Middle frontal gyrus (tissue), 1 donor: Measurements from ENCODE around the gene ADAM19.

ENCODE experiments used
- DNase-seq: peaks from one replicate; pipeline ENCODE4 v3.0.0-alpha.2; 2015; ENCODE audit warnings: low spot score; ENCODE audit errors: extremely low spot score

ADAM19 gene

DNA sequence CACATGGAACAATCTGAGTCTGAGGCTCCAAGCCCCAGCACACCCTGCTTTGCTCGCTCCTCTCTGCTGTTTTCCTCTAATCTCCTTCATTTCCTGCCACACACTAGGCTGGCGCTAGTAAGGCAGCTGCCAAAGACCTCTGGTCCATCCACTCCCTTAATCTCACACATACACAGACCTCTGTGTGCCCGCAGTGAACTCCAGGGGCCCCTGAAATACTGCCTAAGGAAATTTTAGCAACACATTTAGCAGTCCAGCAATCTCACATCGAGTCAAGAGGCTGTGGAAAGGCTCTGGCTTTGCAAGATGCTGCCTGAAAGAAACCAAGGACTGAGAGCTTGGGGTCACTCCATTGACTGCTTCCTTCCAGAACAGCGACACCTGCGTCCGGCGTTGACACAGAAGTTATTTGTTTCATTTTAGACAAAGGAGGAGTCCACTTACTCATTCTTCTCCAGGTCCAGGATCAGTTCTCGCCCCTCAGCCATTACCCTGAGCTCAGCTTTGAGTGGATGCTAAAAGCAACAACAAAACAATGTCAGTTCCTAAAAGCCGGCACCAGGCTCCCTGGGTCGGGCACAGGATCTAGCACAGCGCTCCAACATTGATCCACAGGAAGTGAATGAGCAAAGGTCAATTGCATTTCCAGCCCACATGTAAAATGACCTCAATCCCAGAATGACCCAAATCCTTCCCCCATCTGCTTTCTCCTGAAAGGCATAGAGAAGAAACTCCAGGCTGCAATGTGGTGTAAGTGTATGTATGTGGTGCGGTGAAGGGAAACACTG is 11.5 kb downstream of the ADAM19 start:
- no peak for DNase-seq

DNA sequence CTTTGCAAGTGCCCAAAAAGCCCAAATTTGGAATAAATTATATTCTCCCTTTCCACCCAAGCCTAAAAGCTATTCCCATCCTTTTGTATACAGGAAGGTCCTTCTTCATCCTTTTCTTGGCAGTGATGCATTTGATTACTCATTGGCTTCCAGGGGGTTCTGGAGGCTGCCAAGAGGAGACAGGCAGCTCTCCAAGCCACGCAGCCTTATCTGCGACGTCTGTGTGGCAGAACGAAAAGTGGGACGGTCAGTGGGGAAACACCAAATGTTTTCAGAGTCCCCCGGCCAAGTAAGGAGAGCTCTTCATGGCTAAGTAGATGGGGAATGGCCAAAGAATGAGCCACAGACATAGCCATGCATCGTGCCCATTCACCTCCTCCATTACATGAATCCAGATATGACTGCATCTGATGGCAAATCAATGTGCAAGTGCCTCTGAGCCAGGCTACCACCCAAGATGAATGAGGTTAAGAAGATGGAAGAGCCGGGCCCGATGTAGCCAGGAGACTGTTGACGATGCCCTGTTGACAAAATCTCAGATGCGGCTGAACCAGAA is 12.1 kb downstream of the ADAM19 start:
- peak; percentile 63 for DNase-seq

DNA sequence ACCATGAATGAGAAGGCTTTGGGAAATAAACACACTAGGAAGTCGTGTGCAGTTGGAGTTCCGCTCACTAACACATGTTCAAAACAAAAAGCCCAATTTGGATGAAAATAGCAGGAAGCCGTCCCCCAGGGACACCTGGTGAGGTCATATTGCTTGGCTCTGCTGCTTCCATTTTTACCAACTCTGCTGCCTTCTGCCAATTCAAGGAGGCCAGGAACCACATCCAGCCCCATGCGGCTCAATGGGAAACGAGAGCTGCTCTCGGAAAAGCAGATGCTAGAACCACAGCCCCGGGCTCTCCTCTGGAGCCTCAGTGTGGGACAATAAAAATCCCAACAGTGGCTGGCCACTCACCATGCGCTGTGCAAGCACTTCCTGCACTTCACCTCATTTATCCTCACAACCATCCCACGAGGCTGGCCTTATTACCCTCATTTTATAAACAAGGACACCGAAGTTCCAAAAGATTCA is 13.4 kb downstream of the ADAM19 start:
- no peak for DNase-seq

DNA sequence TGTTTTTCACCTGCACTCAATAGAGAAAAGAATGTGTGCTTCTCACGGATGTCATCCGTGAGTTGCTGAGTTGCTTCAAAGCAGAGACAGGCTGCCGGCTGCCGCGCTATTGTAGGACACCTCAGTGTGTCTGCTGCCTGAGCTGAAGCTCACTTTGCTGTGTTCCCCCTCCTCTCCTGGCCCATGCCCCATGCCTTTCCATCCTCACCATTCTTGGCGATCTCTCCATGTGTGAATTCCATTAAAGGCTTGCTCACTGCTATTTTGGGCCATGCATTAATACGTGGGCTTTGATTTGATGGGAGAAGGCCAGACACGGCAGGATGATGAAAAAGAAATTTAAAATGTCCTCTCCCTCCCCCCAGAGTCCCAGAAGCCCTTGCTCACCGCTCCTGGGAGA is 14.5 kb downstream of the ADAM19 start:
- DNase-seq = no peak

DNA sequence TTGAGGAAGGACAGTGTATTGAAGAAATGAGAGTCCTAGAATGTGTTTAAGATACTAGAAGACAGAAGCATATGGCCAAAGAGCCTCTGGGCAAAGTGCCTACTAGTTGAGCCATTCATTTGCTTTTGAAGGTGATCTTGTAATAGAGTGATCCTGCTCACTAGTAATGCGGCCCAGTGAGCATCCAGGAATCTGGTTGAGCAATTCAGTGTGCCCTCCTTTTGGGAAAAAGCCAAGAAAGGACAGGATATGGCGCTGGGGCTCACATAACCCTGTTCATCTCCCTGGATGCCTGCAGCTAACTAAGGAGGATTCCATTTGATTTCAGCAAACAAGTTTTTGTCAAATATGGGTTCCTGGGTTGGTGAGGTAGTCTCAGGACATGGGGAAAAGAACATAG is 16.3 kb downstream of the ADAM19 start:
- DNase-seq = no peak

DNA sequence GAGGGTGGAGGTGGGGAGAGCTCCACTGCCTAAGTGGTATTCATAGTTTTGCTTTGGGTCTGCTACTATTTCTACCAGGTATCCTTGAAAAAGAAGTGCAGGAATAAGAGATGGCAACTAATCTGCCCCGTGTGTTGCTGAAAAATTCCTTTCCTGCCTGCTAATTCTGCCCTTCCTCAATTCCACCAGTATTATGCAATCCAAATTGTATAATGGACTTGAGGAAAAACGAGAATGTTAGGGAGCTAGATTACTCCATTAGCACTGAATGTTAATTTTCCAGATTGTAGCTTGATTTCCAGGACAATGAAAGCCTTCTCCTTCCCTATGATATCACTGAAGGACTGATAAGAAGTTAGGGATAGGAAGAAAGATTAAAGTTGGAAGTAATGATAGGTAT is 16.9 kb downstream of the ADAM19 start:
- DNase-seq = no peak

DNA sequence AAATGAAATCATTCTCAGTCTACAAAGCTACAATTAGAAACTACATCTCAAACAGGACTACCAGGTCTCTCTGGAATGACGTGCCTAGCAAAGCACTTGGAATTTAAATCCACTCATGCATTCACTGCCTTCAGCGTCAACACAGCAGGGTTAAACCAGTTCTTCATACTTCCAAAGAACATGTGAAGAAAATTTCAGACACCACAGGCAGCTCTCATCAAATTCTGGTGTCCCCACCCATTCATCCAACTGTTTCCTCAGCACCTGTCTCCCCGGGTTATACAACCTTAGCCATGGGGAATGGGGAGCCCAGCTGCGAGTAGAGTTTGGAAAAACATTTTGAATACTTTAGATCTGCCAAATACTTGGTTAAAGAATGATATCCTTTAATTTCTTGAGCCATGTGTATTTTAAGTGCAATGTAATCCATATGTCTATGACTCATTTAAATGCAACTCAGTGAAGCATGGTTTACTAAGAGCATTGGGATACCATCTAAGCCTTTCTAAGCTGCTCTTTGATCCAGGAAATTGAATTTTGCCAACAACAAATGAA is 17.5 kb downstream of the ADAM19 start:
- DNase-seq = no peak

DNA sequence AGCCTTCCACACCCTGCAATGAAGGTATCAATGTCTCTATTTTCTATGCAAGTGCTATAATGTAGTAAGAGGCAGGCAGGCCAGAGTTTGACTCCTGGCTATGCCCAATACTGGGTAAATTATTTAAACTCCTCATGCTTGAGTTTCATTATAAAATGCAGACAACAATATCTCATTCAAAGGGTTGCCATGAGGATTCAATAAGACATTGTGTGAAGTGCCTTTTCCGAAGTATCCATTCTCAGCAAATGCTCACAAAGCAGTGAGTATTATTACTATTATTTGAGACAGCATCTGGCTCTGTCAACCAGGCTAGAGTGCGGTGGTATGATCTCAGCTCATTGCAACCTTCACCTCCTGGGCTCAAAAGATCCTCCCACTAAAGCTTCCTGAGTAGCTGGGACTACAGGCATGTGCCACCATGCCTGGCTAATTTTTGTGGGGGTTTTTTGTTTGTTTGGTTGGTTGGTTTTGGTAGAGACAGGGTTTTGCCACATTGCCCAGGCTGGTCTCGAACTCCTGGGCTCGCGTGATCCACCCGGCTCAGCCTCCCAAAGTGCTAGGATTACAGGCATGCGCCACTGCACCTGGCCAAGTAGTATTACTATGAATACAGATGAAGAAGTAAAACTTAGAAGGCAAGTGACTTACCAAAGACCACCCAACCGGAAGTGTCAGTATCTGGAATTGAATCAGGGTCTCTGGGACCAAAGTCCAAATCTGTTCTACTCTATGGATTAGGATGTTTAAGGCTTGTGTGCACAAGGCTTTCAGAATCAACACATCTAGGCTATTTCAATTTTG is 18.8 kb downstream of the ADAM19 start:
- DNase-seq = no peak

DNA sequence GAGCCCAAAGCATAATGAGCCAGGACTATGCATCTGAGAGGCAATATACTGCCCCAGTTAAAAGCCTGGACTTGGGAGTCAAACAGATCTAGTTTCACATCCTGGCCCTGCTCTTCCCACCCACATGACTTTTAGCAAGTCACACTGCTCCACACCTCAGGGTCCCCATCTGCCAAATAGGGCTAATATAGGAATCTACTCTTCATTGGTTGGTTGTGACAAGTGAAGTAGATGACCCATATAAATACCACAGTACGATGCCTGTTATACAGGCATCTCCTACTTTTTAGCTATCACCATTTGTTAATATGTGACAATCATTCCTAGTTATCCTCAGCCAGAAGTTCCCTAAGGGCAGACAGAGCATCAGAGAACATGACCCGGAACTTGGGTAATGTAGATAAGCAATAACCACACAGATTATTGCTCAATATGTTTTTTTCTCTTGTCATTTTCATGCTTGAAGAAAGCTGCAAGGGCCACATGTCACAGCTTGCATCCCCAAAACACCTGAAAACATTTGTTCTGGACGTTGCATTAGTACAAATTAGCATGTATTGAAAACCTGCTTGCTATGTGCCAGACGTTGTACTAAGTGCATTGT is 20.4 kb downstream of the ADAM19 start:
- DNase-seq = no peak

- DNase-seq = no peak
These were observed 21.2 kb downstream of the ADAM19 start for GRCh38 chr5:157554179-157555036.

DNA sequence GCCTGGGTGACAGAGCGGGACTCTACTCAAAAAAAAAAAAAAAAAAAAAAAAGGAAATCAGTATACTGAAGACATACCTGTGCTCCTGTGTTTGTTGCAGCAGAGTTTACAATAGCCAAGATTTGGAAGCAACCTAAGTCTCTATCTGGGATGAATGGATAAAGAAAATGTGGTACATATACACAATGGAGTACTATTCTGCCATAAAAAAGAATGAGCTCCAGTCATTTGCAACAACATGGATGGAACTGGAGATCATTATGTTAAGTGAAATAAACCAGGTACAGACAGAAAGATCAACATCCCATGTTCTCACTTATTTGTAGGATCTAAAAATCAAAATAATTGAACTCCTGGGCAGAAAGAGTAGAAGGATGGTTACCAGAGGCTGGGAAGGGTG is 22.9 kb downstream of the ADAM19 start:
- no peak for DNase-seq

DNA sequence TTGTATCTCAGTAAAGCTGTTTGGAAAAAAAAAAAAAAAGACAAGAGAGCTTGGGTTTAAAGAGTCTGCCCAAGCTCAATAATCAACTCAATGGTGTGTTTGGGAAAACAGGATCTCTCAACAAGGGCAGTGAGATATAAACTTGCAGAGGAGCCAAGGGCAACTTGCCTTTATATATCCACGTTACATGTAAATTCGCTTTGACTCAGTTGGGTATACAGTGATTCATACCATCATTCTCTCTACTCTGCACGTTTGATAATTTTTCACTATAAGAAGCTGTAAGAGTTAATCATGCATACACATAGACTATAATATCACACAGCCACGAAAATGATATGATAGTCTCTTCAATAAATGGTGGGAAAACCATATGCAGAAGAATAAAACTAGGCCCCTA is 24.9 kb downstream of the ADAM19 start:
- no peak for DNase-seq

GRCh38 chr5:157549954-157550549 is 25.5 kb downstream of the ADAM19 start:
- DNase-seq = no peak

- DNase-seq = no peak
These were observed 26.3 kb downstream of the ADAM19 start for GRCh38 chr5:157549283-157549629.

DNA sequence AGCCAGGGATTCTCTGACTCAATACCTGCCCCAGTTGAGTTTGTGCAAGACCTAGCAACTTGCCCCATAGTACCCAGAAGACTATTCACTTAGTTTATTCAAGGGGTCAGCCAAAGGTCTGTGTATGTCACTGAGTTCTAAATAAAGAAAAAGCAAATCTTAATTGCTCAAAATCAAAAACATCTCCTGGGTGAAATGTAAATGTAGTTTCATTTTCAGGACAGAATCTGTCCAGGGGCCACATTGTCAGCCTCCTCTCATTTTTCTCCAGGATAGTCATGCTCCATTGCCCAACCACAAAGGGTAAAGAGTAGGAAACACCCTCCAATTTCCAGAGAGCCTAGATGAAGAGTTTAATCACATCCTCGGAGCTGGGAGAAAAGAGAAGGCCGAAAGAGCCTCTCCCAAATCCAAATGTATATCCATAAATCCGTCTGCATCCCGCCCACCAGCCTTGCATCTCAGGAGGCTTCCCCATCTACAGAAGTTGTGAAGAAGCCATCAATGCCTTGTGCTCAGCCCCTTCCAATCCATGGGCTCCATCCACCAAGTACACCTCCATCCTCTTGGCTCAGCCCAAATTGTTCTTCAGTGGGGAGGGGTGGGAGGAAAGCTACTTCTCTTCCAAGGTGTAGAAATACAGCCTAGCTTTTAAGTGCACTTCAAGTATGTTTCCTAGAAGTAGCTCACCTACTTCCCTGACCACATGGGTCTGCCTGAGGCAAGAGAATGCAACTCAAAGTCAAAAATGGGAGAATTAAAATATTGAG is 26.9 kb downstream of the ADAM19 start:
- DNase-seq = no peak

DNA sequence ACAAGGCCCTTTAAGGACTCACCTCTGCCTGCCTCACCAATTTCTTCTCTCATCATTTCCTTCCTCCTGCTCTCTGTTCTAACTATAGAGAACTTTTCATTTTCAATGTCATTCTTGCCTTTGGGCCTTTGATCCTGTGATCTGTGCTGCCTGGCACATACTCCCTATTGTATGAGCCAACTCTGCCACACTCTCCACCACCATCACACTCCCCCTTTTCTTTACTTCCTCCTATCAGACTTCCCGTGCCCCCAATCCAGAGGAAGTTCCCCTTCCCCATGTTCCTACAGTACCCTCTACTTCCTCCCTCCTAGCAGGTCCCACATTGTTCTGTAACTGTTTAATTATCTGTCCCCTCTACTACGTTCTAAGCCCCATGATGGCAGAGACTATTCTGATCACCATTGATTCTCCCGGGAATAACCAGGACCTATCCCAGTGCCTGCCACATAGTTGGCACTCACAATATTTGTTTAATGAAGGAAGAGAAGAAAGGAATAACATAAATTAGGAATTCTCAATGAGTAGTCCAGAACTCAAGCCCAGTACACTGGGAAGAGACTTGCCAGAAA is 27.5 kb downstream of the ADAM19 start:
- no peak for DNase-seq

DNA sequence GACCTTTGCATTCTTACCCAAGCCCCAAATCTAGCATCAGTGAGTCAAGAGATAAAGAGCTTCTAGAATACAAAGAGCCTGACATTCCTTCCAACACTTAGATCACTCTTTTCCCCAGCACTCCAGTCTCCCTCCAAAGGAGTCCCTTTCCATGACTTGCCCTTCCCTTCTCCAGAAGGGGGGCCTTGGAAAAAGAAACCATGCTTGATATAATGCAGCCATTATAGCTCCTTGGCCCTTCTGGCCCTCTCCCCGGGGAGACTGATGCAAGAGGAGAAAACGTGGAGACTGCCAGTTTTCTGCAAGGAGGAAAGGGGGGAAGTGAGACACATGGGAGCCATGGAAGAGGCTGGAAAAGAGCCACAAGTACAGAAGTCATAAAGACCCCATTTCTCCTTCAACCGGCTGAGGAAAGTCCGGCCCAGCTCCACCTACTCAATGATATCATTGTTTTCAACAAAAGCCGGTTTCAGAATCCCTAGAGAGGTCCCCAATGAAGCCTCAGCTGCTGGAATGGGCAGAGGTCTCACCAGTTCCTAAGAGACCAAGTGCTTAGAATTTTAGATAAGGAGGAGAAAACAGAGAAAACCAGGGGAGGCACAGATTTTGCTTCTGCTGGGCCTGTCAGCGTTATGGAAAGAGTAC is 29.0 kb downstream of the ADAM19 start:
- no peak for DNase-seq

- no peak for DNase-seq
These were observed 29.8 kb downstream of the ADAM19 start for GRCh38 chr5:157545610-157546310.
